ENCODE results near the gene RNF217.

RNF217 gene

GRCh38 chr6:125099211-125100073 is 137.2 kb downstream of the RNF217 start:
- H3K9me2 ChIP-seq (replicated peaks; ENCODE audit: low read depth, low read length), result no peaks in the 10 kb centered on the region
- H3K4me3 ChIP-seq (ENCODE audit: low read length, poor library complexity, severe bottlenecking), result no peak overlapping the region
- no peak overlapping the region for H2AFZ ChIP-seq (ENCODE audit: low read length)
- TF ChIP-seq CTCF (conservative IDR thresholded peaks at IDR 0.05; ENCODE audit: low read length) (no peak), EZH2phosphoT487 (IDR thresholded peaks at IDR 0.05; ENCODE audit: borderline replicate concordance) (no peak)
- no peaks in the 10 kb centered on the region for H3F3A ChIP-seq (ENCODE audit: low read depth)
- no peaks in the 10 kb centered on the region for H3K27me3 ChIP-seq (ENCODE audit: insufficient read depth, low read length, poor library complexity, severe bottlenecking)
- no peaks in the 10 kb centered on the region for H3K36me3 ChIP-seq (ENCODE audit: insufficient read depth, low read length)
- no peak overlapping the region for H3K4me2 ChIP-seq (ENCODE audit: low read depth, low read length, poor library complexity, severe bottlenecking)
- no peaks in the 10 kb centered on the region for H4K20me1 ChIP-seq (ENCODE audit: insufficient read depth, low read length, poor library complexity, severe bottlenecking)
- H3K79me2 ChIP-seq (ENCODE audit: insufficient read depth, low read length), result no peaks in the 10 kb centered on the region
- H3K9ac ChIP-seq (ENCODE audit: low read depth, low read length, poor library complexity, severe bottlenecking), result no peak overlapping the region
- H3K4me1 ChIP-seq (ENCODE audit: insufficient read depth, low read length, poor library complexity, severe bottlenecking), result no peaks in the 10 kb centered on the region
- no peaks in the 10 kb centered on the region for H3K9me3 ChIP-seq (ENCODE audit: insufficient read depth, low read depth, low read length)

DNA sequence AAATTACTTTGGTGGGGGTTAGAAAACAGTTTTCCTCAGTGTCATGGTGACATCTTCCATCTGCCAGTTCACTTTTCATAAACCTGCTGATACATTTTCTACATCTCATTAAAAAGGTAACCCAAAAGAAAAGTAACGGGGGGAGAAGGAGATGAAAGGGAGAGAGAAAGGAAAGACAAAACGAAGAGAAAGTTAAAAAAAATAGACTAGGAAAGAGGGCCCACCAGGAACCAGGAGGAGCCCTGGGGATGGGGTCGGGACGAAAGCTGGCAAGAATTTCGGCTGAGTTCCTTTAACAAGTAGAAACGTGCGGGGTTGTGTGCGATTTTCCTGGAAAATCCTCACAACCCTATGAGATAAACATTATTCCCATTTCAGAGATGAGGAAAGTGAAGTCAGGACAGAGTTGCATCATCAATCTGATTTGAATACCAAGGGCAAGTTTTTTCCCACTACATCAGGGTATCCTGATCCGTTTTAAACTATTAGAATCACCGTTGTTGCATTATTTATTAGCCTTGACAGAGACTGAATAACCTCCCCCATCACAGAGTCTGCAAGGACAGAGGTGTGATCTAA is 137.9 kb downstream of the RNF217 start:
- H3K36me3 ChIP-seq (ENCODE audit: insufficient read depth, low read length), result no peaks in the 10 kb centered on the region
- no peak overlapping the region for H2AFZ ChIP-seq (ENCODE audit: low read length)
- H3K9me3 ChIP-seq (ENCODE audit: insufficient read depth, low read depth, low read length), result no peaks in the 10 kb centered on the region
- H4K20me1 ChIP-seq (ENCODE audit: insufficient read depth, low read length, poor library complexity, severe bottlenecking), result no peaks in the 10 kb centered on the region
- H3K9me2 ChIP-seq (replicated peaks; ENCODE audit: low read depth, low read length), result no peaks in the 10 kb centered on the region
- H3K9ac ChIP-seq (ENCODE audit: low read depth, low read length, poor library complexity, severe bottlenecking), result no peak overlapping the region
- no peak for TF ChIP-seq EZH2phosphoT487 (IDR thresholded peaks at IDR 0.05; ENCODE audit: borderline replicate concordance)
- TF ChIP-seq CTCF (conservative IDR thresholded peaks at IDR 0.05; ENCODE audit: low read length), result no peak
- H3K4me3 ChIP-seq (ENCODE audit: low read length, poor library complexity, severe bottlenecking), result no peak overlapping the region
- H3K4me1 ChIP-seq (ENCODE audit: insufficient read depth, low read length, poor library complexity, severe bottlenecking), result no peaks in the 10 kb centered on the region
- H3K27me3 ChIP-seq (ENCODE audit: insufficient read depth, low read length, poor library complexity, severe bottlenecking), result no peaks in the 10 kb centered on the region
- no peak overlapping the region for H3K4me2 ChIP-seq (ENCODE audit: low read depth, low read length, poor library complexity, severe bottlenecking)
- no peaks in the 10 kb centered on the region for H3K79me2 ChIP-seq (ENCODE audit: insufficient read depth, low read length)
- no peaks in the 10 kb centered on the region for H3F3A ChIP-seq (ENCODE audit: low read depth)

DNA sequence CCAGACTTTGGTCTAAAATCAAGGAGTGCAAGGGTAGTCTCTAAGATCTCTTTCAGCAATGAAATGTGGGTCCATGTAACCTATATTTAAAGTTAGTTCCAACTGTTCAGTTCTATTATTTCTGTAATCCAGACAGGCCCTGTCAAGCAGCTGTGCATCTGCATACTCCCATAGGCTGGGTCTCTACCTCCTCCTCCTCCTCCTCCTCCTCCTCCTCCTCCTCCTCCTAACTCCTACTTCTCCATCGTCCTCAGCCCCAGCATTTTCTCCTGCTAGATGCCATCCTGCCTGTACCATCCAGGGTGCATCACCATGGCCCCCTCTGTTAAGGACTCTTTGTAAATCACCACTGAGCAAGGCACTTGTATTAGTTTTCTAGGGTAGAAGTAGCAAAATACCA is 138.9 kb downstream of the RNF217 start:
- Histone ChIP-seq H3K4me2 (ENCODE audit: low read depth, low read length, poor library complexity, severe bottlenecking) (no peak overlapping the region), H3K9me2 (replicated peaks; ENCODE audit: low read depth, low read length) (no peaks in the 10 kb centered on the region), H3K36me3 (ENCODE audit: insufficient read depth, low read length) (no peaks in the 10 kb centered on the region), H3K27me3 (ENCODE audit: insufficient read depth, low read length, poor library complexity, severe bottlenecking) (no peaks in the 10 kb centered on the region), H3K4me3 (ENCODE audit: low read length, poor library complexity, severe bottlenecking) (no peak overlapping the region), H3K4me1 (ENCODE audit: insufficient read depth, low read length, poor library complexity, severe bottlenecking) (no peaks in the 10 kb centered on the region), H3K9ac (ENCODE audit: low read depth, low read length, poor library complexity, severe bottlenecking) (no peak overlapping the region), H3F3A (ENCODE audit: low read depth) (no peaks in the 10 kb centered on the region), H4K20me1 (ENCODE audit: insufficient read depth, low read length, poor library complexity, severe bottlenecking) (no peaks in the 10 kb centered on the region), H2AFZ (ENCODE audit: low read length) (no peak overlapping the region), H3K79me2 (ENCODE audit: insufficient read depth, low read length) (no peaks in the 10 kb centered on the region), H3K9me3 (ENCODE audit: insufficient read depth, low read depth, low read length) (no peaks in the 10 kb centered on the region)
- no peak for TF ChIP-seq EZH2phosphoT487 (IDR thresholded peaks at IDR 0.05; ENCODE audit: borderline replicate concordance)
- no peak for TF ChIP-seq CTCF (conservative IDR thresholded peaks at IDR 0.05; ENCODE audit: low read length)

All from Loucy (cell line).